HCT116 (cell line): ENCODE results near the gene SLC19A1. TPM values are rescaled to one million over a fixed set of nuclear protein-coding genes. Genes with fewer than 3 reads are reported as not detected.
"Not testable (repeated sequence)": the region's sequence is repeated elsewhere in the genome, so short reads cannot be mapped to it uniquely, and the experiment has no call there.

Source experiments
- ATAC-seq: fragments of 200-7000 bp; cut with Tn5 transposase; 2 replicates; pipeline ENCODE4 v1.9.1; 2020; ENCODE audit warnings: mild to moderate bottlenecking, moderate library complexity
- BruUV-seq: library from RNA; stranded (reverse); fragments of 400-500 nt; replicated peaks from 2 replicates; lab custom pipeline; 2021; lab: Mats Ljungman, UMichigan
- CTCF ChIA-PET: fragments of 300-600 bp; sonication (Branson Sonifier 250); formaldehyde crosslinking; loops from one replicate; lab custom pipeline; 2021; ENCODE audit warnings: antibody characterized with exemption; lab: Charles Lee
- POLR2A ChIA-PET: fragments of 300-600, 350-600 bp; sonication (Branson Sonifier 250); formaldehyde crosslinking; loops from one replicate; lab custom pipeline; 2021; ENCODE audit warnings: antibody characterized with exemption; lab: Charles Lee
- RAD21 ChIA-PET, 2 experiments: fragments of 300-600 bp; sonication (Branson Sonifier 250); formaldehyde crosslinking; loops; one replicate each; lab custom pipeline; 2023; ENCODE audit warnings: low total read pairs in 2 of 2; ENCODE audit not compliant: uncharacterized antibody in 2 of 2, unreplicated experiment in 2 of 2, low non-redundant PET in 1 of 2; lab: Charles Lee
- DNase-seq: peaks from one replicate; pipeline ENCODE4 v3.0.0-alpha.2; 2010; ENCODE audit warnings: low read depth, low spot score
- H2AFZ ChIP-seq: fragments of 200-600 bp; shearing (Covaris generic), sonication (generic); 2 replicates; pipeline ENCODE4 v1.6.1; 2017; ENCODE audit warnings: low read depth, mixed run types, mixed read lengths, antibody characterized with exemption, low read length; ENCODE audit not compliant: poor library complexity, severe bottlenecking
- H3K27ac ChIP-seq: 2 replicates; pipeline ENCODE4 v1.5.1; 2012; ENCODE audit warnings: low read depth, low read length
- H3K27me3 ChIP-seq: fragments of 200-600 bp; sonication (generic); 2 replicates; pipeline ENCODE4 v1.6.1; 2016; ENCODE audit warnings: mixed run types, low read length, mixed read lengths; ENCODE audit not compliant: insufficient read depth
- H3K36me3 ChIP-seq, 2 experiments: fragments of 200-500 bp in 1 of 2; fragments of 200-600 bp in 1 of 2; sonication (Bioruptor generic) in 1 of 2; sonication (generic) in 1 of 2; 2 replicates each; pipeline versions ENCODE4 v1.5.1 to v1.6.1; 2014 to 2016; ENCODE audit warnings: low read length in 2 of 2, inconsistent platforms in 1 of 2, mixed read lengths in 1 of 2, mixed run types in 1 of 2; ENCODE audit not compliant: insufficient read depth in 2 of 2, control insufficient read depth in 1 of 2
- H3K4me1 ChIP-seq, 2 experiments: fragments of 200-600 bp in 1 of 2; sonication (generic) in 1 of 2; 2 replicates each; pipeline versions ENCODE4 v1.5.1 to v1.6.1; 2012 to 2017; ENCODE audit warnings: low read length in 2 of 2, inconsistent platforms in 1 of 2, mild to moderate bottlenecking in 1 of 2, mixed read lengths in 1 of 2, mixed run types in 1 of 2, moderate library complexity in 1 of 2; ENCODE audit not compliant: insufficient read depth in 2 of 2, control insufficient read depth in 1 of 2
- H3K4me2 ChIP-seq: fragments of 200-600 bp; sonication (generic); 2 replicates; pipeline ENCODE4 v1.6.1; 2017; ENCODE audit warnings: mixed run types, low read length, mixed read lengths
- H3K4me3 ChIP-seq, 2 experiments: fragments of 200-600 bp in 1 of 2; sonication (generic) in 1 of 2; replicated peaks in 1 of 2; 2 replicates each; pipeline ENCODE4 v1.5.1; 2011 to 2016; ENCODE audit warnings: low read length in 2 of 2, control low read depth in 1 of 2, low read depth in 1 of 2, mild to moderate bottlenecking in 1 of 2, mixed read lengths in 1 of 2, mixed run types in 1 of 2
- H3K79me2 ChIP-seq: fragments of 200-600 bp; sonication (generic); 2 replicates; pipeline ENCODE4 v1.6.1; 2017; ENCODE audit warnings: mild to moderate bottlenecking, mixed run types, low read length, moderate library complexity, mixed read lengths; ENCODE audit not compliant: insufficient read depth
- H3K9ac ChIP-seq: fragments of 200-600 bp; sonication (generic); 2 replicates; pipeline ENCODE4 v1.6.1; 2016; ENCODE audit warnings: low read length, mixed read lengths
- H3K9me2 ChIP-seq: fragments of 200-600 bp; sonication (generic), shearing (Covaris generic); 2 replicates; pipeline ENCODE4 v1.6.1; 2017; ENCODE audit warnings: mixed run types, mild to moderate bottlenecking, moderate library complexity; ENCODE audit not compliant: insufficient read depth
- H3K9me3 ChIP-seq, 2 experiments: fragments of 200-500 bp in 1 of 2; fragments of 200-600 bp in 1 of 2; sonication (Bioruptor generic) in 1 of 2; sonication (generic) in 1 of 2; 2 replicates each; pipeline ENCODE4 v1.6.1; 2014 to 2017; ENCODE audit warnings: low read length in 2 of 2, mixed read lengths in 2 of 2, inconsistent platforms in 1 of 2, low read depth in 1 of 2, mild to moderate bottlenecking in 1 of 2, mixed run types in 1 of 2, moderate library complexity in 1 of 2; ENCODE audit not compliant: control insufficient read depth in 1 of 2, insufficient read depth in 1 of 2
- H4K20me1 ChIP-seq: fragments of 200-600 bp; sonication (generic), shearing (Covaris generic); 2 replicates; pipeline ENCODE4 v1.6.1; 2017; ENCODE audit warnings: mixed run types, mild to moderate bottlenecking, moderate library complexity; ENCODE audit not compliant: insufficient read depth
- CTCF ChIP-seq, 3 experiments: fragments of 200-600 bp in 1 of 3; sonication (generic) in 1 of 3; IDR thresholded peaks in 2 of 3; conservative IDR thresholded peaks in 1 of 3; 2 replicates each; pipeline ENCODE4 v1.5.1; 2012 to 2017; ENCODE audit warnings: low read depth in 2 of 3, low read length in 2 of 3, antibody characterized with exemption in 1 of 3, borderline replicate concordance in 1 of 3, control low read depth in 1 of 3, mild to moderate bottlenecking in 1 of 3, mixed read lengths in 1 of 3, mixed run types in 1 of 3, moderate library complexity in 1 of 3; ENCODE audit not compliant: insufficient read depth in 1 of 3
- EGR1 ChIP-seq: IDR thresholded peaks from 2 replicates; pipeline ENCODE4 v1.6.1; 2012; ENCODE audit warnings: low read depth
- ELF1 ChIP-seq: IDR thresholded peaks from 2 replicates; pipeline ENCODE4 v1.6.1; 2012; ENCODE audit warnings: low read depth, borderline replicate concordance
- EZH2 ChIP-seq: fragments of 200-600 bp; sonication (generic); IDR thresholded peaks from 2 replicates; pipeline ENCODE4 v1.6.1; 2017; ENCODE audit warnings: antibody characterized with exemption, mixed run types
- EZH2phosphoT487 ChIP-seq: fragments of 200-600 bp; IDR thresholded peaks from 2 replicates; pipeline ENCODE4 v1.6.1; 2018; ENCODE audit warnings: antibody characterized with exemption, borderline replicate concordance
- JUND ChIP-seq: IDR thresholded peaks from 2 replicates; pipeline ENCODE4 v1.6.1; 2012
- POLR2AphosphoS5 ChIP-seq: IDR thresholded peaks from 2 replicates; pipeline ENCODE4 v1.6.1; 2011; ENCODE audit warnings: mild to moderate bottlenecking, low read depth, low read length, moderate library complexity
- RAD21 ChIP-seq: IDR thresholded peaks from 2 replicates; pipeline ENCODE4 v1.6.1; 2012; ENCODE audit warnings: low read depth, mild to moderate bottlenecking
- SIN3A ChIP-seq: IDR thresholded peaks from 2 replicates; pipeline ENCODE4 v1.6.1; 2012; ENCODE audit warnings: low read depth
- TCF7L2 ChIP-seq: IDR thresholded peaks from 2 replicates; pipeline ENCODE4 v1.7.0; 2011; ENCODE audit warnings: borderline replicate concordance, inconsistent platforms; ENCODE audit not compliant: insufficient read depth, insufficient read length; ENCODE audit errors: extremely low read depth
- ZNF274 ChIP-seq: fragments of 200-500 bp; sonication (Bioruptor generic); IDR thresholded peaks from 2 replicates; pipeline ENCODE4 v1.6.1; 2014; ENCODE audit warnings: mild to moderate bottlenecking, low read depth, low read length, inconsistent platforms
- intact Hi-C: fragments of 100-400 bp; cut with micrococcal nuclease; formaldehyde crosslinking; loops from 2 replicates; pipeline ENCODE4 v1.10.0; 2022
- total RNA-seq: library from RNA; stranded (reverse); gene quantifications from one replicate; pipeline ENCODE4 v1.2.1, GENCODE V29; 2021; ENCODE audit not compliant: unreplicated experiment
- TF ChIP-seq, protein P1 (sequence below): IDR thresholded peaks from 2 replicates; pipeline ENCODE4 v1.6.1; 2012
- TF ChIP-seq, protein P2 (sequence below): IDR thresholded peaks from 2 replicates; pipeline ENCODE4 v1.6.1; 2012; ENCODE audit warnings: low read depth

The SLC19A1 gene
- total RNA-seq, 1 experiment from 2014 or later = 50.2 TPM

GRCh38 chr21:45527151-45527999 is 14.9 kb downstream of the SLC19A1 start:
- H3K9me2 ChIP-seq, H2AFZ ChIP-seq, H3K9ac ChIP-seq, H3K27ac ChIP-seq, CTCF ChIA-PET, H3K4me2 ChIP-seq, intact Hi-C loops, POLR2A ChIA-PET, H4K20me1 ChIP-seq, H3K9me3 ChIP-seq, H3K4me3 ChIP-seq, H3K27me3 ChIP-seq, H3K4me1 ChIP-seq, RAD21 ChIA-PET, BruUV-seq: not testable (repeated sequence)
- DNase-seq = peak; percentile 13
- peak; percentile 69 for ATAC-seq
- H3K36me3 ChIP-seq = peaks cover 20 to 67% of the 10 kb centered on the region in 2 experiments
- peaks cover 31% of the 10 kb centered on the region for H3K79me2 ChIP-seq

- Histone ChIP-seq H3K4me2 (no peak overlapping the region), H3K4me1 (no peaks in the 10 kb centered on the region; a peak in 1 of 4 replicates), H3K9ac (no peak overlapping the region), H3K36me3 (peaks cover 29 to 72% of the 10 kb centered on the region in 2 experiments), H3K9me3 (peaks cover 7 to 14% of the 10 kb centered on the region in 2 experiments; a peak in 2 of 4 replicates)
- ChIA-PET POLR2A (no interaction called here), CTCF (no interaction called here)
- no TSS peak for BruUV-seq
- intact Hi-C loops = no loop called here
- no peak for TF ChIP-seq CTCF (IDR thresholded peaks at IDR 0.05 in 2 of 3, conservative IDR thresholded peaks at IDR 0.05 in 1 of 3; ENCODE audit: borderline replicate concordance in 1 of 3, insufficient read depth in 1 of 3, low read depth in 2 of 3, low read length in 2 of 3)
- no peak for TF ChIP-seq EZH2
- TF ChIP-seq POLR2AphosphoS5 = no peak
- TF ChIP-seq JUND = no peak
- no peak for TF ChIP-seq ELF1
- no peak for TF ChIP-seq EGR1
- TF ChIP-seq ZNF274 = no peak
- TF ChIP-seq TCF7L2 = no peak
- no peak for TF ChIP-seq EZH2phosphoT487
- TF ChIP-seq, protein P1, sequence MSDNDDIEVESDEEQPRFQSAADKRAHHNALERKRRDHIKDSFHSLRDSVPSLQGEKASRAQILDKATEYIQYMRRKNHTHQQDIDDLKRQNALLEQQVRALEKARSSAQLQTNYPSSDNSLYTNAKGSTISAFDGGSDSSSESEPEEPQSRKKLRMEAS = no peak
- TF ChIP-seq, protein P2, sequence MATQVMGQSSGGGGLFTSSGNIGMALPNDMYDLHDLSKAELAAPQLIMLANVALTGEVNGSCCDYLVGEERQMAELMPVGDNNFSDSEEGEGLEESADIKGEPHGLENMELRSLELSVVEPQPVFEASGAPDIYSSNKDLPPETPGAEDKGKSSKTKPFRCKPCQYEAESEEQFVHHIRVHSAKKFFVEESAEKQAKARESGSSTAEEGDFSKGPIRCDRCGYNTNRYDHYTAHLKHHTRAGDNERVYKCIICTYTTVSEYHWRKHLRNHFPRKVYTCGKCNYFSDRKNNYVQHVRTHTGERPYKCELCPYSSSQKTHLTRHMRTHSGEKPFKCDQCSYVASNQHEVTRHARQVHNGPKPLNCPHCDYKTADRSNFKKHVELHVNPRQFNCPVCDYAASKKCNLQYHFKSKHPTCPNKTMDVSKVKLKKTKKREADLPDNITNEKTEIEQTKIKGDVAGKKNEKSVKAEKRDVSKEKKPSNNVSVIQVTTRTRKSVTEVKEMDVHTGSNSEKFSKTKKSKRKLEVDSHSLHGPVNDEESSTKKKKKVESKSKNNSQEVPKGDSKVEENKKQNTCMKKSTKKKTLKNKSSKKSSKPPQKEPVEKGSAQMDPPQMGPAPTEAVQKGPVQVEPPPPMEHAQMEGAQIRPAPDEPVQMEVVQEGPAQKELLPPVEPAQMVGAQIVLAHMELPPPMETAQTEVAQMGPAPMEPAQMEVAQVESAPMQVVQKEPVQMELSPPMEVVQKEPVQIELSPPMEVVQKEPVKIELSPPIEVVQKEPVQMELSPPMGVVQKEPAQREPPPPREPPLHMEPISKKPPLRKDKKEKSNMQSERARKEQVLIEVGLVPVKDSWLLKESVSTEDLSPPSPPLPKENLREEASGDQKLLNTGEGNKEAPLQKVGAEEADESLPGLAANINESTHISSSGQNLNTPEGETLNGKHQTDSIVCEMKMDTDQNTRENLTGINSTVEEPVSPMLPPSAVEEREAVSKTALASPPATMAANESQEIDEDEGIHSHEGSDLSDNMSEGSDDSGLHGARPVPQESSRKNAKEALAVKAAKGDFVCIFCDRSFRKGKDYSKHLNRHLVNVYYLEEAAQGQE = no peak
- no peak for TF ChIP-seq RAD21
- no peak for TF ChIP-seq SIN3A
- TF ChIP-seq, all 23 proteins: peak for 0
- ATAC-seq (no peak), DNase-seq (no peak)
- no peaks in the 10 kb centered on the region for H3K9me2 ChIP-seq
- H3K27ac ChIP-seq = no peak overlapping the region
- H3K27me3 ChIP-seq = no peaks in the 10 kb centered on the region
- H4K20me1 ChIP-seq = no peaks in the 10 kb centered on the region; the same call in 1 of the 2 replicates
- peaks cover 44% of the 10 kb centered on the region for H3K79me2 ChIP-seq
- no peak overlapping the region for H3K4me3 ChIP-seq
- H2AFZ ChIP-seq = no peak overlapping the region
- RAD21 ChIA-PET = no interaction called here
Observed at GRCh38 chr21:45525910-45526306, 16.3 kb downstream of the SLC19A1 start.
